ENCODE results near the gene SLC29A4.
"Not testable (repeated sequence)": the region's sequence is repeated elsewhere in the genome, so short reads cannot be mapped to it uniquely, and the experiment has no call there.

SLC29A4 gene

DNA sequence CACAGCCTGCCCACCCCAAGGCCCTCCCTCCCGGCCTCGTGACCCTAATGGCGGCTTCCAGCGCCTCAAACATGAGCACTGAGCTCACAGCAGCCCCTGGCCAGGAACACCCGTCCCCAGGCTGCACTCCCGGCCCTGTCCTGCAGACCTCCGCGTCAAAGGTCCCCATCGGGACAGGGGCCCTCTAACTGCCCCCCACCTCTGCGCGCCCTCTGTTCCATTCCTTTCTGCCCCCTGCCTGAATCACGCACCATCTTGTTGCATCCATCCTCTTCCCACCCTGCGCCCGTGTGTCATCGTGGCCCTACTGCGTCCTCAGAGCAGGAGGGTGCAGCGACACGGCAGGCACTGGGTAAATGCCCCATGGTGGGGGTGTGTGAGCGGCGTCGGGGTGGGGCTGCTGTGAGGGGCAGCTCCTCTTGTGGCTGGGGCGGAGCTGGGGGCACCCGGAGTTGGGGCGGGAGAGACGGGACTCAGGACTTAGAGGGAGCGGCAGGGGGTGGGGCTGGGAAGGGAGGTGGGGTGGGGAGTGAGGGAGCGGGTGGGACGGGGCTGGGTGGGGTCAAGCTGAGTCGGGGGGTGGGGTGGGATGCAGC is 13.4 kb downstream of the SLC29A4 start:
- DNase-seq (ENCODE audit: low spot score) = no peak

DNA sequence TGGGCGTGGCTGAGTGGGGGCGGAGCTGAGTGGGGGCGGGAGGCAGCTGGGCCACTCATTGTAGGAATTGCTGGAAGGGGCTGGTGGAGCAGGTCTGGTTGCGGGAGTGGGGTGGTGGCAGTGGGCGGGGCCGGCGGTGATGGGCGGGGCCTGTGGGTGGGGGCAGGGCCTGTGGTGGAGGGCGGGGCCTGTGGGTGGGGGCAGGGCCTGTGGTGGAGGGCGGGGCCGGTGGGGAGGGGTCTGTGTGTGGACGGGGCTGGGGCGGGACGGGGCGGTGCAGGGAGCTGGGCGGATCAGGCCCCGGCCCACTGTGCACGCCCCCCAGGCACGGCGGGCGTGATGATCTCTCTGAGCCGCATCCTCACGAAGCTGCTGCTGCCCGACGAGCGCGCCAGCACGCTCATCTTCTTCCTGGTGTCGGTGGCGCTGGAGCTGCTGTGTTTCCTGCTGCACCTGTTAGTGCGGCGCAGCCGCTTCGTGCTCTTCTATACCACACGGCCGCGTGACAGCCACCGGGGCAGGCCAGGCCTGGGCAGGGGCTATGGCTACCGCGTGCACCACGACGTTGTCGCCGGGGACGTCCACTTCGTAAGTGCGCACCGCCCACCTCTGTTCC is 14.0 kb downstream of the SLC29A4 start:
- DNase-seq (ENCODE audit: low spot score) = peak; percentile 98

GRCh38 chr7:5300366-5300765 is 17.6 kb downstream of the SLC29A4 start:
- no peak for DNase-seq (ENCODE audit: low spot score)

GRCh38 chr7:5302577-5302976 is 19.8 kb downstream of the SLC29A4 start:
- no peak for DNase-seq (ENCODE audit: low spot score)

DNA sequence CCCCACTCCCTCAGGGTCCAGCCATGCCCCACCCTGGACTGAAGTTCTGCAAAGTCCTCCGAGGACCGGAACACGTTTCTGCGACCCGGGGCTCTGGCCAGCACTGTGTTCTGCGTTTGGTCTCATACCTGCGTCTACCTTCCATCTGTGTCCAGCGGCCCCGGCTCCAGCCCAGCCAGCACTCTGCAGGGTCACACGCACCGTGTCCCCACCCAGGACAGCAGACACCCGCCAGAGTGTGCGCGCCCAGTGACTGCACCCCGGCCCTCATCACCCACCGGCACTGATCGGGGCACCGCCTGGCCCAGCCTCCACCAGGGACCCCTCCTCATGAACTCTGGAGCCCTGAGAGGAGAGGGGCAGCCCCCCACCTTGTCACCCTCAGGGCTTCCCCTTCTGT is 20.3 kb downstream of the SLC29A4 start:
- no peak for DNase-seq (ENCODE audit: low spot score)

GRCh38 chr7:5303591-5304505 is 21.1 kb downstream of the SLC29A4 start:
- DNase-seq (ENCODE audit: low spot score) = no peak

- peak; percentile 10 for DNase-seq (ENCODE audit: low spot score)
These were observed 22.3 kb downstream of the SLC29A4 start for GRCh38 chr7:5305050-5305449.

DNA sequence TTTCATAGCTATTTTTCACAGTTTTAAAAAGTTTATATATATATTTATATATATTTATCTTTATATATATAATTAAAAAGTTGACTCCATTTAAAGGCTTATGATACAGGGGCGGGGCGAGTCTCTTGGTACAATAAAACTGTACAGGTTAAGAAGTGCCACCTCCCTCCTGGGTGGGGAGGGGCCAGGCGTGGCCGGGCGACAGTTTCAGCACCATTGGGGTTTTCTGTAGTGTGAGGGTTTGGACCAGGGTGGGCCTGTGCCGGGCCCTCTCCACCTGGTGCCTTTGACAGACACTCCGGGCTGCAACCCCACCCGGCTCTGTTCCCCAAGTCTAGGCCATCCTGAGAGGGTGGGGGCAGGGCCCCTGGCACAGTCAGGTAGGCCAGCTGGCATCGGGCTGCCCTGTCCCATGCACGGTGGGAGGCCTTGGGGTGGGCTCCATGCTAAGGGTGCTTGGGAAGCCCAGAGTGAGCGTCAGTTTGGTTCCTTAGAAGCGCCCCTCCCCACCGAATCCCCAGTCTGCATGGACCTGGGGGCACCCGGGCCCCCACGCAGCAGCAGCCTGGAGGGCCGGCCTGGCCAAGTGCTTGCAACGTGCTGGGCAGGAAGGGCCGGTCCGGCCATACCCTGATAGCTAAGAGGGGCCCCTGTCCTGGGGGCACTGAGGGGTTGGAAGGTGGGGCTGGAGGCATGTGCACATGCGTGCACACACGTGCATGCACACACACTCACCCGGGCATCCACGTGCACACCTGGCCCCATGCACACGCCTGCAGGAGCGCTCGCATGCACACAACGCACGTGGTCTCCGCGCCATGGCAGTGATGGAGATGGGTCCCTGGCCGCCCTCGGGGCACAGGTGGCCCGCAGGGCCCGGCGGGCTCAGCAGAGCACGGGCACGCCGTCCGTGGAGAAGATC is 24.7 kb downstream of the SLC29A4 start:
- DNase-seq (ENCODE audit: low spot score) = not testable (repeated sequence)

DNA sequence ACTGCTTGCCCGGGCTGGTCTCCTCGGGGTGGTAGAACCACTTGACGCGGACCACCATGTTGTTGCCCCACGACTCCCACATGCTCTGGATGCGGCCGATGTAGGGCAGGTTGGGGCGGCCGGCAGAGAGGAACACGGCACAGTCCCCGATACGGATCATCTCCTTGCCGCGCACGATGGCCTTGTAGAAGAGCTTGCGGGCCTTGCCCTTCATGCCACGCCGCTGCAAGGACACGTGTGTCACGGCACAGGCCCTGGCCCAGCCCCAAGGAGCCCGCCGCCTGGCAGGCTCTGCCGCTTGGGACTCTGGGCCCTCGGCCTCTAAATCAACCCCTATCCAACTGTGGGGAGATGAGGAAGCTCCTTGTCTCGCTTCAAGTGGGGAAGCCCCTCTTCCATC is 26.4 kb downstream of the SLC29A4 start:
- no peak for DNase-seq (ENCODE audit: low spot score)

DNA sequence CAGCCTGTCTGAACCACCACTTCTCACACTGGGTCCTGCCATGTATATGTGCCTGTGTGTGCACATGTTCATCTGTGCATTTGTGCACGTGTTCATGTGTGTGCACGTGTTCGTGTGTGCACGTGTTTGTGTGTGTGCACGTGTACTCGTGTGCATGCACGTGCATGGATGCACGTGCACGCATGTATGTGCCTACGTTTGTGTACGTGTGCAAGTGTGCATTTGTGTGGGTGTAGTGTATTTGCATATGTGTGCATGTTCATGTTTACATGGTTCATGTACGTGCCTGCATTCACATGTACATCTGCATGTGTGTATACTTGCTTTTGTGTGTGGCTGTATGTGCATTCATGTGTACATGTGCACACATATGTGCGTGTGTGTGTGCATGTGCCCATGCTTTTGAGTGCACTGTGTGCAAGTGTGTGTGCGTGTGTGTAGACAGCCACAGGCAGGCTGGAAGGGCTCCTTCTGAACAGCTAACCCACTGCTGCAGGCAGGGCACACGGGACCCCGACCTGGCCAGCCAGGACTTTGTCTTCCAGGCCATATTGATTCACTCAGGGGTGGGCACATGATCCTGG is 28.2 kb downstream of the SLC29A4 start:
- DNase-seq (ENCODE audit: low spot score) = no peak

DNA sequence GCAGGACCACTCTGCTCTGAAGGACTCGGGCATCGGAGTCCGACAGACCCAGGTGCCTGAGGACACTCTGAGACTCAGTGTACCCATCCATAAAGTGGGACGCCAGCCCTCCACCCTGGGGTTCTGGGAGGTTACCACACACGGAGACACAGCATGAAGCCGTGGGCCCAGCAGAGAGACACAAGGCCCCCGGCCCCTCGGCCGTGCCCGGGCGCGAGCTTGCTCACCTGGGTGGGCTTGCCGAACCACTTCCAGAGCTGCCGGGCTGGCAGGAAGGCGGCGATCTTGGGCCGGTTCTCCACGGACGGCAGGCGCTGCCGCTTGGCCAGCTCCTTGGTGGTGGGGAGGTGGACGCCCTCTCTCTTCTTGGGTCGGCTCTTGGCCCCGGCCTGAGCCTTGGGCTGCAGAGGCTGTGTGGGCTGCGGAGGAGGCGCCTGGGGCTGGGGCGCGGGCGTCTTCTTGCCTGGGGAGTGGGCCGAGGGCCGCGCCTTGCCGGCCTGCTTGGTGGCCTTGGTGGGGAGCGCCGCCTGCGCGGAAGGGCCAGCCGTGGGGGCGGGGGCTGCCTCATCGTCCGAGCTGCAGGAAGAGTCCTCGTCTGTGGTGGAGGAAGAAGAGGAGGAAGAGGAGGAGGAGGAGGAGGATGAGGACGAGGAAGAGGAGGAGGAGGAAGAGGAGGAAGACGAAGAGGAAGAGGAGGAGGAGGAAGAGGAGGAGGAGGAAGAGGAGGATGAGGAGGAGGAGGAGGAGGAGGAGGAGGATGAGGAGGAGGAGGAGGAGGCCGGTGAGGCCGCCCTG is 29.7 kb downstream of the SLC29A4 start:
- not testable (repeated sequence) for DNase-seq (ENCODE audit: low spot score)

- DNase-seq (ENCODE audit: low spot score) = not testable (repeated sequence)
These were observed 30.5 kb downstream of the SLC29A4 start for GRCh38 chr7:5313076-5313885.

DNA sequence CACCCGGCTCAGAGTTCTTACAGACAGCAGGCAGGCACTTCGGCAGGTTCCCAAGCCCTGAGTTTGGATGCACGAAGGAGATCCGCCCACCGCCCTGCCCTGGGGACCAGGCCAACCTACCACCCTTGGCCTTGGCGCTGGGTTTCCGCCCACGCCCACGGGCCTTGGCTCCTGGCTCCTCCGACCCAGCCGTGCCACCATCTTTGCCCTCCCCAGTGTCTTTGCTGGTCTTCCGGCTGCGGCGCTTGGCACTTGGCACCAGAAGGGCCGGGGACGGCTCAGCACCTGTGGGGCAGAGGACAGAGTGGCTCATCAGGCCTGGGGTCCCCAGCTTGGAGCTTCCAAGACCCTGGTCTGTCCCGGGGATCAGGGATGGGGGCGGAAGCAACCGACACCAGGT is 32.1 kb downstream of the SLC29A4 start:
- DNase-seq (ENCODE audit: low spot score) = no peak

- DNase-seq (ENCODE audit: low spot score) = no peak
These were observed 33.0 kb downstream of the SLC29A4 start for GRCh38 chr7:5315761-5316160.

- DNase-seq (ENCODE audit: low spot score) = not testable (repeated sequence)
These were observed 35.9 kb downstream of the SLC29A4 start for GRCh38 chr7:5318613-5319012.

DNA sequence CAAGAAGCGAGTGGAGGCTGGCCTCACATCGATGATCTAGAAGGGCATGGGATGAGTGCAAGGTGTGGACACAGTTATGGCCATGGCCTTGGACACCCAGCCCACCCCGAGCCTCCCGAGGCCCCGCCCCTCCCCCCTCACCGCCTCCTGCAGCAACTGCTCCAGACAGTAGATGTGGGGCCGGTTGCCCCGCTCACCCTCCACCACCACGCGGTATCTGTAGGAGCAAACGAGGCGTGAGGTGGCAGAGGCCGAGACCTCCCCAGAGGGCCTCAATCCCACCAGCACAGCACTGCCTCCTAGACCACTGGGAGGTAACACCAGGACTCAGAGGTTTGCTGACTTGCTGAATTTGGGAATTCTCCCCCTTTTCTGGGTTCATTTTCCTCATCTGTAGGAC is 37.6 kb downstream of the SLC29A4 start:
- DNase-seq (ENCODE audit: low spot score) = no peak

DNA sequence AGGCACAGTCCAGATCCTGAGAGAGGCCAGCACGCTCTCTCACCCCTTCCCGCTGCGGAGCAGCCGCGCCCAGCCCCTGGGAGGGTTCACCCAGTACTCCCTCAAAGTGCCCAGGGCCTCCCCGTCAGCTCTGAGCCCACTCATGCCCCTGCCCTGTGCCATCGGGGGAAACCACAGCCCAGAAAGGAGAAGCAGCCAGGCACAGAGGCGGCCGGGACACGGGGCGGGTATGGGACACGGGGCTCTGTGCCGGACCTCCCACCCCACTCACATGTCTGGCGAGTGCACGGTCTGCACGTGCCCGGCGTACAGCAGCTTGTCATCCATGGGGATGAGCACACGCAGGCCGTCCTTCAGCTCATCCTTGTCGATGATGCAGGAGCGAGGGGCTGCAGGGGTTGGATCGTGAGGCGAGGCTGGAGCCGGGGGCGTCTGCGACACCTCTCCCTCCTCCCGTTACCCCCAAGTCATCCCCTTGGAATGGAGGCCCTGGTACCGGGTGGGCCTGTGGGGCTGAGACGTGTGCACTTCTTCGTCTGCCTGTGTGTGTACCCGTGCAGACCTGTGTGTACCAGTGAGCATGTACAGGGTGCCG is 38.2 kb downstream of the SLC29A4 start:
- DNase-seq (ENCODE audit: low spot score) = no peak

DNA sequence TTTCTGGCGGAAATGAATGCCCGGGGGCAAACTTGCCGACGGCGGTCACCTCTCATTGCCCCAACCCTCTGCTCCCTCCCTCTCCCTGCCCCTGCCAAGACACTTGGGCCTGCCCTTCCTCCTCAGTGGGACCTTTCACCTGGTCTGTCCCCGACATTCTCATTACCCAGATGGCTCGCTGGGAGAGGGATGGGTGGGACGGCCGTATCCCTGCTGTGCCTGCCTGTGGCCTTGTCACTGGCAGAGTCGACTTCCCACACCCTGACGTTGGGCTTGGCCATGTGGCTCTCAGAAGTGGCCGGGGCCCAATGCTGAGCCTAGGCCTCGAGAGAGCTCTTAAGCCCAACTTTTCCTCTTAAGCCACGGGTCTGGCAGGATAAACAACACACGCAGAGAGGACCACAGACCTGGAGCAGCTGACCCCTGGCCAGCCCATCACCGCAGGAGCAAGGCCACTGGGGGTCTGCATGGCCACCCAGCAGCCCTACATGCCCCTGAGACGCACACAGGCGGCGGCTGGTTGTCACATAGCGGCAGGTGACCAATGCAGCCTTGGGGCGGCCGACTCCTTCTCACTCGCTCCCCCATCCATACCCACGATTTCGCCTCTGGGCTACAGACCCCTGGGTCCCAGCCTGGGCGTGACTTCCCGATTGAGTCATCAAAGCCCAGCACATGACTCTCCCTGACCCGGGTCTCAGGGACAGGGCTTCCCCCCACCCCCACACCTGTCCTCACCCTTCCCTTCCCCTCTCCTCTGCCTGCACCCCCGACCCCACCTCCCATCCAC is 40.1 kb downstream of the SLC29A4 start:
- no peak for DNase-seq (ENCODE audit: low spot score)
